ENCODE results near the gene ARFGAP1. TPM values are rescaled to one million over a fixed set of nuclear protein-coding genes. Genes with fewer than 3 reads are reported as not detected.

The ARFGAP1 gene
- total and polyA plus RNA-seq, 2 of the 8 experiments (the other 6 are each of a cell fraction or from before 2014, with no cell fraction given), result 93.7 to 100 TPM

DNA sequence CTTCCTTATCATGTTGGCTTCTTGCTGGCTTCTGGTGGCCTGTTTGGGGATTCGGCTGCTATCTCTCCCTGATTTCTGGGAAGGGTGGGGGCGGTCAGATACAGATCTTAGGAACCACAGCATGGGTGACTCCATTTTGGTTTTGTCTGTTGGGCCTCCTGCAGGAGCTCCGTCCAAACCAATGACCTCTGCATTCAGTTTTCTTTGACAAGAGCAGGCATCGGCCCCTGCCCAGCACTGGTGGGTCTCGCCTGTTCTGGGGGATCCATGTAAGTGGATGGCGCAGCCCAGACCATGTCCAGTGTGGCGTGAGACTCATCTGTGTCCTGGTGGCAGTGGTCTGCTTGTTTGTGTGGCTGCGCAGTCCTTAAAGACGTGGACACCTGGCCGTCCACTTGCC, 8.6 kb upstream of the ARFGAP1 start (continued):
- no peak for TF ChIP-seq CHD7 (IDR thresholded peaks at IDR 0.05; ENCODE audit: insufficient replicate concordance, low read length)
- TF ChIP-seq E2F6 (IDR thresholded peaks at IDR 0.05), result no peak
